Panc1 (cell line): ENCODE data around the gene WIPF1.

Source experiments
- CTCF ChIP-seq: fragments of 450-650 bp; IDR thresholded peaks from 2 replicates; pipeline ENCODE4 v1.5.1; 2017; ENCODE audit warnings: mild to moderate bottlenecking
- POLR2AphosphoS5 ChIP-seq: IDR thresholded peaks from 2 replicates; pipeline ENCODE4 v1.6.1; 2012; ENCODE audit warnings: mild to moderate bottlenecking, low read depth, low read length, moderate library complexity
- SIN3A ChIP-seq: IDR thresholded peaks from 2 replicates; pipeline ENCODE4 v1.6.1; 2012; ENCODE audit warnings: low read depth, mild to moderate bottlenecking, low read length, moderate library complexity, borderline replicate concordance; ENCODE audit not compliant: insufficient read depth
- TCF7L2 ChIP-seq: IDR thresholded peaks from 2 replicates; pipeline ENCODE4 v1.6.1; 2011; ENCODE audit warnings: mild to moderate bottlenecking, low read depth, low read length, inconsistent platforms

- TF ChIP-seq CTCF (no peak), SIN3A (no peak), POLR2AphosphoS5 (no peak), TCF7L2 (no peak)
Observed at GRCh38 chr2:174566871-174567270, 30.7 kb downstream of the WIPF1 start.
